DLD1 (cell line): ENCODE measurements around the gene OIT3.

Experiments used
- in situ Hi-C: cut with HindIII; loops from 2 replicates; pipeline ENCODE4 v1.10.0; 2017; ENCODE audit warnings: low sequenced_read_pairs

The OIT3 gene

GRCh38 chr10:72893136-72893798 is at the start of gene OIT3:
OIT3 (plus strand) TSS chr10:72893739; CDS start chr10:72893799, 60 bp downstream.
- in situ Hi-C loops: no loop called here

GRCh38 chr10:72846238-72846637 is 47.3 kb upstream of the OIT3 start:
- in situ Hi-C loops: no loop called here

- in situ Hi-C loops: no loop called here
Observed at GRCh38 chr10:72847681-72848080, 45.9 kb upstream of the OIT3 start.

- in situ Hi-C loops: no loop called here
Observed at GRCh38 chr10:72850861-72851260, 42.7 kb upstream of the OIT3 start.

- in situ Hi-C loops: no loop called here
Observed at GRCh38 chr10:72851509-72851908, 42.0 kb upstream of the OIT3 start.

- in situ Hi-C loops: no loop called here
Observed at GRCh38 chr10:72852508-72852907, 41.0 kb upstream of the OIT3 start.

GRCh38 chr10:72855129-72855528 is 38.4 kb upstream of the OIT3 start:
- in situ Hi-C loops: no loop called here

- in situ Hi-C loops: no loop called here
Observed at GRCh38 chr10:72855790-72856189, 37.7 kb upstream of the OIT3 start.

GRCh38 chr10:72858067-72858466 is 35.5 kb upstream of the OIT3 start:
- in situ Hi-C loops: no loop called here

GRCh38 chr10:72862957-72863356 is 30.6 kb upstream of the OIT3 start:
- in situ Hi-C loops: no loop called here

GRCh38 chr10:72875250-72876055 is 18.1 kb upstream of the OIT3 start:
- in situ Hi-C loops: no loop called here

- in situ Hi-C loops: no loop called here
Observed at GRCh38 chr10:72879245-72879644, 14.3 kb upstream of the OIT3 start.

GRCh38 chr10:72881291-72881690 is 12.2 kb upstream of the OIT3 start:
- in situ Hi-C loops: no loop called here

- in situ Hi-C loops: no loop called here
Observed at GRCh38 chr10:72883861-72884260, 9.7 kb upstream of the OIT3 start.

- in situ Hi-C loops: no loop called here
Observed at GRCh38 chr10:72885953-72886352, 7.6 kb upstream of the OIT3 start.

GRCh38 chr10:72886621-72887020 is 6.9 kb upstream of the OIT3 start:
- in situ Hi-C loops: no loop called here

- in situ Hi-C loops: no loop called here
Observed at GRCh38 chr10:72887043-72887442, 6.5 kb upstream of the OIT3 start.

GRCh38 chr10:72888151-72888638 is 5.3 kb upstream of the OIT3 start:
- in situ Hi-C loops: no loop called here

- in situ Hi-C loops: no loop called here
Observed at GRCh38 chr10:72889391-72889831, 4.1 kb upstream of the OIT3 start.

GRCh38 chr10:72890086-72890485 is 3.5 kb upstream of the OIT3 start:
- in situ Hi-C loops: no loop called here

GRCh38 chr10:72895236-72895850 is 1.8 kb downstream of the OIT3 start:
- in situ Hi-C loops: no loop called here

- in situ Hi-C loops: no loop called here
Observed at GRCh38 chr10:72898616-72899015, 5.1 kb downstream of the OIT3 start.
